GM23338 (cell line): ENCODE measurements around the gene SOX13. TPM values are rescaled to one million over a fixed set of nuclear protein-coding genes. Genes with fewer than 3 reads are reported as not detected.

Experiments used
- ATAC-seq: fragments of 200-7000 bp; cut with Tn5 transposase; 3 replicates; pipeline ENCODE4 v1.9.1; 2020
- DNase-seq: peaks from one replicate; pipeline ENCODE4 v3.0.0-alpha.2; 2015; ENCODE audit warnings: low spot score
- H2AFZ ChIP-seq: fragments of 200-600 bp; sonication (generic); 2 replicates; pipeline ENCODE4 v1.8.0; 2016; ENCODE audit warnings: antibody characterized with exemption, mild to moderate bottlenecking, moderate library complexity
- H3F3A ChIP-seq: fragments of 200-600 bp; sonication (generic); replicated peaks from 2 replicates; pipeline ENCODE4 v1.8.0; 2017; ENCODE audit warnings: antibody characterized with exemption, mixed run types, low read depth
- H3K27ac ChIP-seq: fragments of 200-600 bp; sonication (generic); 2 replicates; pipeline ENCODE4 v1.6.1; 2016; ENCODE audit warnings: low read depth
- H3K27me3 ChIP-seq: fragments of 200-600 bp; sonication (generic); 2 replicates; pipeline ENCODE4 v1.8.0; 2016; ENCODE audit warnings: mild to moderate bottlenecking, mixed run types, moderate library complexity; ENCODE audit not compliant: insufficient read depth
- H3K36me3 ChIP-seq: fragments of 200-600 bp; sonication (generic); 2 replicates; pipeline ENCODE4 v1.8.0; 2016; ENCODE audit warnings: mild to moderate bottlenecking; ENCODE audit not compliant: insufficient read depth
- H3K4me1 ChIP-seq: fragments of 200-600 bp; sonication (generic); 2 replicates; pipeline ENCODE4 v1.8.0; 2016; ENCODE audit warnings: mild to moderate bottlenecking, moderate library complexity; ENCODE audit not compliant: insufficient read depth
- H3K4me2 ChIP-seq: fragments of 200-600 bp; sonication (generic); 2 replicates; pipeline ENCODE4 v1.7.1; 2017; ENCODE audit warnings: mixed run types
- H3K4me3 ChIP-seq: fragments of 200-600 bp; sonication (generic); 2 replicates; pipeline ENCODE4 v1.6.1; 2016; ENCODE audit warnings: mixed run types
- H3K79me2 ChIP-seq: fragments of 200-600 bp; sonication (generic); replicated peaks from 2 replicates; pipeline ENCODE4 v1.8.0; 2017; ENCODE audit warnings: mild to moderate bottlenecking; ENCODE audit not compliant: insufficient read depth
- H3K9me2 ChIP-seq: fragments of 200-600 bp; sonication (generic); 2 replicates; pipeline ENCODE4 v1.8.0; 2017; ENCODE audit not compliant: insufficient read depth
- H4K20me1 ChIP-seq: fragments of 200-600 bp; sonication (generic); replicated peaks from 2 replicates; pipeline ENCODE4 v1.8.0; 2017; ENCODE audit warnings: mild to moderate bottlenecking; ENCODE audit not compliant: insufficient read depth
- H3K27ac Mint-ChIP-seq: 2 replicates; pipeline ENCODE4 v1.8.0; 2020; ENCODE audit warnings: inconsistent platforms, mild to moderate bottlenecking, moderate library complexity, mixed read lengths
- H3K27me3 Mint-ChIP-seq: 3 replicates; pipeline ENCODE4 v1.8.0; 2022; ENCODE audit warnings: low read depth, mild to moderate bottlenecking, moderate library complexity, mixed read lengths, inconsistent platforms; ENCODE audit not compliant: insufficient read depth, poor library complexity
- H3K36me3 Mint-ChIP-seq: 3 replicates; pipeline ENCODE4 v1.8.0; 2021; ENCODE audit warnings: low read depth, mild to moderate bottlenecking, inconsistent platforms, moderate library complexity, mixed read lengths
- H3K4me1 Mint-ChIP-seq: 3 replicates; pipeline ENCODE4 v1.8.0; 2020; ENCODE audit warnings: mild to moderate bottlenecking, inconsistent platforms, mixed read lengths
- H3K4me3 Mint-ChIP-seq: 3 replicates; pipeline ENCODE4 v1.8.0; 2021; ENCODE audit warnings: moderate library complexity, mild to moderate bottlenecking, inconsistent platforms, mixed read lengths
- H3K9me3 Mint-ChIP-seq: 3 replicates; pipeline ENCODE4 v1.8.0; 2020; ENCODE audit warnings: moderate library complexity, mild to moderate bottlenecking, inconsistent platforms, mixed read lengths
- CREB1 ChIP-seq: fragments of 250-450 bp; sonication (Bioruptor Pico); IDR thresholded peaks from 2 replicates; pipeline ENCODE4 v1.5.0; 2020; ENCODE audit warnings: low read depth, mild to moderate bottlenecking, moderate library complexity
- CTCF ChIP-seq, 2 experiments: fragments of 200-600 bp in 1 of 2; sonication (generic) in 1 of 2; conservative IDR thresholded peaks; 2 replicates each; pipeline versions ENCODE4 v1.5.1 to v1.6.1; 2016 to 2017; ENCODE audit warnings: antibody characterized with exemption in 2 of 2, low read depth in 2 of 2, mild to moderate bottlenecking in 2 of 2, moderate library complexity in 1 of 2
- EZH2 ChIP-seq: fragments of 200-600 bp; sonication (generic); IDR thresholded peaks from one replicate; pipeline ENCODE4 v1.8.0; 2017; ENCODE audit warnings: antibody characterized with exemption, mild to moderate bottlenecking, low read depth; ENCODE audit not compliant: unreplicated experiment
- JUNB ChIP-seq: IDR thresholded peaks from one replicate; pipeline ENCODE4 v1.6.1; 2016; ENCODE audit warnings: antibody characterized with exemption; ENCODE audit not compliant: unreplicated experiment
- NANOG ChIP-seq: IDR thresholded peaks from 2 replicates; pipeline ENCODE4 v1.6.1; 2016; ENCODE audit warnings: antibody characterized with exemption, borderline replicate concordance
- STAT1 ChIP-seq: IDR thresholded peaks from one replicate; pipeline ENCODE4 v1.6.1; 2016; ENCODE audit warnings: antibody characterized with exemption; ENCODE audit not compliant: unreplicated experiment
- ZNF114 ChIP-seq: fragments of 250-450 bp; sonication (Bioruptor Pico); IDR thresholded peaks from 2 replicates; pipeline ENCODE4 v1.5.0; 2020; ENCODE audit warnings: mild to moderate bottlenecking, moderate library complexity
- polyA plus RNA-seq: library from polyadenylated mRNA; unstranded; fragments of >200 nt; fragmentation: Nextera tagmentation; extraction: Ambion mirVana; gene quantifications from 2 replicates; pipeline ENCODE4 v1.2.1, GENCODE V29; 2016
- total RNA-seq: library from RNA; depleted of rRNA; stranded (reverse); fragments of >200 nt; shearing (Covaris generic); gene quantifications from 2 replicates; pipeline ENCODE4 v1.2.3, GENCODE V29; 2014
- TF ChIP-seq, protein P1 (sequence below): IDR thresholded peaks from one replicate; pipeline ENCODE4 v1.6.1; 2018; ENCODE audit warnings: antibody characterized with exemption; ENCODE audit not compliant: unreplicated experiment
- TF ChIP-seq, protein P2 (sequence below): IDR thresholded peaks from 2 replicates; pipeline ENCODE4 v1.6.1; 2016; ENCODE audit warnings: antibody characterized with exemption

The SOX13 gene
- total and polyA plus RNA-seq, 2 experiments from 2014 or later, result 28.6 to 123 TPM

DNA sequence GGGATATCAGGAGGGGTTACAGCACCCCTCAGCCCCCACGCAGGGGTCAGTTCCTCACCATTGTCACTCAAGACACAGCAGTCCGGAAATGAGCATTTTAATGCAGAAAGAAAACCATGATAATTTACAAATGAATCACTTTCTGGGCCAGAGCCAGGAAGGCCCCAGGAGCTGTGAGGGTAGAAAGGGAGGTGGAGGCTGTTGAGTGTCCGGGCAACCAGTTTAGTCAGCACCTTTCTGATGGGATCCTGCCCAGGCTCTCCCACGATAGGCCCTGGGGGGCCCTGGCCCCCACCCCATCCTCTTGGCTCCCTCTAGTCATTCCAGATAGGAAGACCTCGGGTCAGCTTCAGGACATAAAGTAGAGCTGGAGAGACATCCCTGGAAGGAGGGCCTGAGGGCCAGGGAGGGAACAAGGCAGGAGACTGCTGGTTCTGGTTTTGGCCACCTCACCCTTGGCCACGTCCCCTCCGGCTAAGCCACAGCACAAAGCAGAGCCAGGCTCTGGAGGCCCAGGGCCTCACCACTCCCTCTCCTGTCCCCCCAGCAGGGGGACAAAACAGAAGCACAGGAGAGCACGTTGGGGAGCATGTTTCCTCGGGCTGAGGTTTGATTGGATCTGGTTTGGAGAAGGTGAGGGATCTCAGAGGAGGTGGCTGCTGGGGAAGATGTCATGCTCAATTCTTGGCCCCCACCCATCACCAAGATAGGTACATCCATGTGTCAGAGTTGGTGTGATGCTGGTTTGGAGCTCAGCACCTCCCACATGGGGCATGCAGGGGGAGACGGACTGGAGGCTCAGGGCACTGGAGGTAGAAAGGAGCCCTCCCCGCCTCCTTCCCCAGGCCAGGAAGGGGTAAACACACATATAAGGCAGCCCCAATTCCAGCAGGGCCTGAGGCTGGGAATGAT, 58.3 kb downstream of the SOX13 start:
- no peaks in the 10 kb centered on the region for H3K9me2 ChIP-seq
- H3K4me3 Mint-ChIP-seq, result peak overlapping the region; percentile 15; the same call in 1 of the 3 replicates
- H3K36me3 Mint-ChIP-seq, result peaks cover 32% of the 10 kb centered on the region
- peaks cover 4% of the 10 kb centered on the region; the same call in 1 of the 2 replicates for H4K20me1 ChIP-seq
- peaks cover 6% of the 10 kb centered on the region; the same call in 1 of the 2 replicates for H3K36me3 ChIP-seq
- H3K4me1 Mint-ChIP-seq, result peaks cover 44% of the 10 kb centered on the region
- H3K27ac Mint-ChIP-seq, result peak overlapping the region; percentile 73
- H2AFZ ChIP-seq, result no peak overlapping the region
- H3K27me3 Mint-ChIP-seq, result peaks cover 18% of the 10 kb centered on the region
- ATAC-seq, result no peak; the same call in 2 of the 3 replicates
- H3K27me3 ChIP-seq, result no peaks in the 10 kb centered on the region
- DNase-seq, result peak; percentile 24
- peak overlapping the region; percentile 66; the same call in 1 of the 2 replicates for H3K27ac ChIP-seq
- peak overlapping the region; percentile 57 for H3K4me2 ChIP-seq
- H3K4me3 ChIP-seq, result 0 out of 2 replicates have a peak overlapping the region, but pooled peaks have one; percentile 9
- no peaks in the 10 kb centered on the region for H3K9me3 Mint-ChIP-seq
- 0 out of 2 replicates have a peak, but pooled peaks cover 14% of the 10 kb centered on the region for H3F3A ChIP-seq
- H3K4me1 ChIP-seq, result peaks cover 32% of the 10 kb centered on the region
- H3K79me2 ChIP-seq, result no peaks in the 10 kb centered on the region
- TF ChIP-seq, protein P1, sequence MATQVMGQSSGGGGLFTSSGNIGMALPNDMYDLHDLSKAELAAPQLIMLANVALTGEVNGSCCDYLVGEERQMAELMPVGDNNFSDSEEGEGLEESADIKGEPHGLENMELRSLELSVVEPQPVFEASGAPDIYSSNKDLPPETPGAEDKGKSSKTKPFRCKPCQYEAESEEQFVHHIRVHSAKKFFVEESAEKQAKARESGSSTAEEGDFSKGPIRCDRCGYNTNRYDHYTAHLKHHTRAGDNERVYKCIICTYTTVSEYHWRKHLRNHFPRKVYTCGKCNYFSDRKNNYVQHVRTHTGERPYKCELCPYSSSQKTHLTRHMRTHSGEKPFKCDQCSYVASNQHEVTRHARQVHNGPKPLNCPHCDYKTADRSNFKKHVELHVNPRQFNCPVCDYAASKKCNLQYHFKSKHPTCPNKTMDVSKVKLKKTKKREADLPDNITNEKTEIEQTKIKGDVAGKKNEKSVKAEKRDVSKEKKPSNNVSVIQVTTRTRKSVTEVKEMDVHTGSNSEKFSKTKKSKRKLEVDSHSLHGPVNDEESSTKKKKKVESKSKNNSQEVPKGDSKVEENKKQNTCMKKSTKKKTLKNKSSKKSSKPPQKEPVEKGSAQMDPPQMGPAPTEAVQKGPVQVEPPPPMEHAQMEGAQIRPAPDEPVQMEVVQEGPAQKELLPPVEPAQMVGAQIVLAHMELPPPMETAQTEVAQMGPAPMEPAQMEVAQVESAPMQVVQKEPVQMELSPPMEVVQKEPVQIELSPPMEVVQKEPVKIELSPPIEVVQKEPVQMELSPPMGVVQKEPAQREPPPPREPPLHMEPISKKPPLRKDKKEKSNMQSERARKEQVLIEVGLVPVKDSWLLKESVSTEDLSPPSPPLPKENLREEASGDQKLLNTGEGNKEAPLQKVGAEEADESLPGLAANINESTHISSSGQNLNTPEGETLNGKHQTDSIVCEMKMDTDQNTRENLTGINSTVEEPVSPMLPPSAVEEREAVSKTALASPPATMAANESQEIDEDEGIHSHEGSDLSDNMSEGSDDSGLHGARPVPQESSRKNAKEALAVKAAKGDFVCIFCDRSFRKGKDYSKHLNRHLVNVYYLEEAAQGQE, result no peak
- 0 out of 4 replicates have a peak, but pooled peaks of 1 of the 2 experiments have one; percentile 11 for TF ChIP-seq CTCF (conservative IDR thresholded peaks at IDR 0.05; ENCODE audit: low read depth in 2 of 2)

GRCh38 chr1:204131978-204132377, 59.1 kb downstream of the SOX13 start:
- peaks cover 25% of the 10 kb centered on the region for H3K36me3 Mint-ChIP-seq
- TF ChIP-seq ZNF114 (CRISPR knock-in tag) (no peak), STAT1 (no peak), CTCF (conservative IDR thresholded peaks at IDR 0.05; ENCODE audit: low read depth in 2 of 2) (no peak), JUNB (no peak), CREB1 (no peak), NANOG (no peak), EZH2 (no peak)
- TF ChIP-seq, protein P2, sequence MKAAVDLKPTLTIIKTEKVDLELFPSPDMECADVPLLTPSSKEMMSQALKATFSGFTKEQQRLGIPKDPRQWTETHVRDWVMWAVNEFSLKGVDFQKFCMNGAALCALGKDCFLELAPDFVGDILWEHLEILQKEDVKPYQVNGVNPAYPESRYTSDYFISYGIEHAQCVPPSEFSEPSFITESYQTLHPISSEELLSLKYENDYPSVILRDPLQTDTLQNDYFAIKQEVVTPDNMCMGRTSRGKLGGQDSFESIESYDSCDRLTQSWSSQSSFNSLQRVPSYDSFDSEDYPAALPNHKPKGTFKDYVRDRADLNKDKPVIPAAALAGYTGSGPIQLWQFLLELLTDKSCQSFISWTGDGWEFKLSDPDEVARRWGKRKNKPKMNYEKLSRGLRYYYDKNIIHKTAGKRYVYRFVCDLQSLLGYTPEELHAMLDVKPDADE, result no peak
- TF ChIP-seq, protein P1, result no peak

More at GRCh38 chr1:204131978-204132377, 59.1 kb downstream of the SOX13 start:
- Histone ChIP-seq H3K4me1 (peaks cover 26% of the 10 kb centered on the region), H4K20me1 (peaks cover 4% of the 10 kb centered on the region; the same call in 1 of the 2 replicates), H3K4me2 (no peak overlapping the region), H3K4me3 (no peak overlapping the region), H3K27me3 (no peaks in the 10 kb centered on the region), H2AFZ (no peak overlapping the region), H3K9me2 (no peaks in the 10 kb centered on the region), H3K36me3 (peaks cover 6% of the 10 kb centered on the region; the same call in 1 of the 2 replicates), H3F3A (0 out of 2 replicates have a peak, but pooled peaks cover 14% of the 10 kb centered on the region), H3K79me2 (no peaks in the 10 kb centered on the region), H3K27ac (no peak overlapping the region)
- Mint-ChIP-seq H3K4me1 (peaks cover 37% of the 10 kb centered on the region), H3K9me3 (no peaks in the 10 kb centered on the region), H3K27ac (no peak overlapping the region), H3K27me3 (peaks cover 17% of the 10 kb centered on the region), H3K4me3 (no peak overlapping the region)
- DNase-seq (no peak), ATAC-seq (no peak)
